Measurements from ENCODE around the gene TCERG1L.

The TCERG1L gene

DNA sequence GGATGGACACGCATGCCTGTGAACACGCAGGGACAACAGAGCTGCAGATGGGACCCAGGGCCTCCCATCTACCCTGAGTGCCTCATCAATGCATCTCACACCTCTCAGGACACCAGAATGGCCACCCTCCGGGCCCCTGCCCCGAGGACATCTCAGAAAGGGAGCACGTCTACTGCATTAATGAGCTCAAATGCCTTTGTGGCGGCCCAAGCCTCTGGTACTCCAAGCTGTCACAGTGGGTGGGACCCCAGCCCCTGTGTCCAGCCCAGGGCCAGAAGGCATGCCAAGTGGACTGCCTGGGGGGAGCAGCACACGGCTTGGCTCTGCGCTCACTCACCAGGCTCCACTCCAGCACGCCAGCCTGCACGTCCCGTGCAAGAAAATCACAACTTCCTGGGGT, 52.0 kb downstream of the TCERG1L start:
- no peak for TF ChIP-seq FOXM1 (IDR thresholded peaks at IDR 0.05; ENCODE audit: borderline replicate concordance, low read depth)
- TF ChIP-seq EGR1 (IDR thresholded peaks at IDR 0.05) = no peak
- TF ChIP-seq, protein P1, sequence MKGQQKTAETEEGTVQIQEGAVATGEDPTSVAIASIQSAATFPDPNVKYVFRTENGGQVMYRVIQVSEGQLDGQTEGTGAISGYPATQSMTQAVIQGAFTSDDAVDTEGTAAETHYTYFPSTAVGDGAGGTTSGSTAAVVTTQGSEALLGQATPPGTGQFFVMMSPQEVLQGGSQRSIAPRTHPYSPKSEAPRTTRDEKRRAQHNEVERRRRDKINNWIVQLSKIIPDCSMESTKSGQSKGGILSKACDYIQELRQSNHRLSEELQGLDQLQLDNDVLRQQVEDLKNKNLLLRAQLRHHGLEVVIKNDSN (IDR thresholded peaks at IDR 0.05) = no peak
- no peak for TF ChIP-seq CEBPB (IDR thresholded peaks at IDR 0.05)

DNA sequence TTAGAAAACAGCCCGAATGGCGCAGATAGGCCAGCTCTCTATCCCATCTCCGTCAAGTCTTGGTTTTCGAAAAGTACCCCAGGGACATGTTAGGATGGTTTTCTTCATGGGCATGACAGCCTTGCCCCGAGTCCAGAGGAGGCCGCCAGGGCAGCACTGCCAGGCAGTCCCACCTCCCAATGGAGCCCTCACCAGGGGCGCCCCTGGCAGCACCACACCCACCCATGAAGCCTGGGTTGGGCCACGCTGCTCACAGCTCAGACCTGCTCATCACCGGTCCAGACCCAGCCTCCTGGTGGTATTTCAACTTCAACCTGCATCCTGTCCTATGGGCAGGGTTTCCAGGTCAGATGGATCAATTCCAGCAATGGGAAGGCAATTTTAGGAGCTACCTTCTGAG, 53.3 kb downstream of the TCERG1L start:
- TF ChIP-seq TEAD4 (IDR thresholded peaks at IDR 0.05) (no peak), EP300 (IDR thresholded peaks at IDR 0.05; ENCODE audit: borderline replicate concordance) (no peak), CEBPB (IDR thresholded peaks at IDR 0.05) (no peak), FOXM1 (IDR thresholded peaks at IDR 0.05; ENCODE audit: borderline replicate concordance, low read depth) (no peak), TAF1 (IDR thresholded peaks at IDR 0.05; ENCODE audit: low read depth) (no peak), RAD21 (IDR thresholded peaks at IDR 0.05; ENCODE audit: low read depth) (no peak), TCF12 (IDR thresholded peaks at IDR 0.05; ENCODE audit: low read depth) (no peak), EGR1 (IDR thresholded peaks at IDR 0.05) (no peak), CREB1 (IDR thresholded peaks at IDR 0.05; ENCODE audit: low read depth) (no peak)
- TF ChIP-seq, protein P2, sequence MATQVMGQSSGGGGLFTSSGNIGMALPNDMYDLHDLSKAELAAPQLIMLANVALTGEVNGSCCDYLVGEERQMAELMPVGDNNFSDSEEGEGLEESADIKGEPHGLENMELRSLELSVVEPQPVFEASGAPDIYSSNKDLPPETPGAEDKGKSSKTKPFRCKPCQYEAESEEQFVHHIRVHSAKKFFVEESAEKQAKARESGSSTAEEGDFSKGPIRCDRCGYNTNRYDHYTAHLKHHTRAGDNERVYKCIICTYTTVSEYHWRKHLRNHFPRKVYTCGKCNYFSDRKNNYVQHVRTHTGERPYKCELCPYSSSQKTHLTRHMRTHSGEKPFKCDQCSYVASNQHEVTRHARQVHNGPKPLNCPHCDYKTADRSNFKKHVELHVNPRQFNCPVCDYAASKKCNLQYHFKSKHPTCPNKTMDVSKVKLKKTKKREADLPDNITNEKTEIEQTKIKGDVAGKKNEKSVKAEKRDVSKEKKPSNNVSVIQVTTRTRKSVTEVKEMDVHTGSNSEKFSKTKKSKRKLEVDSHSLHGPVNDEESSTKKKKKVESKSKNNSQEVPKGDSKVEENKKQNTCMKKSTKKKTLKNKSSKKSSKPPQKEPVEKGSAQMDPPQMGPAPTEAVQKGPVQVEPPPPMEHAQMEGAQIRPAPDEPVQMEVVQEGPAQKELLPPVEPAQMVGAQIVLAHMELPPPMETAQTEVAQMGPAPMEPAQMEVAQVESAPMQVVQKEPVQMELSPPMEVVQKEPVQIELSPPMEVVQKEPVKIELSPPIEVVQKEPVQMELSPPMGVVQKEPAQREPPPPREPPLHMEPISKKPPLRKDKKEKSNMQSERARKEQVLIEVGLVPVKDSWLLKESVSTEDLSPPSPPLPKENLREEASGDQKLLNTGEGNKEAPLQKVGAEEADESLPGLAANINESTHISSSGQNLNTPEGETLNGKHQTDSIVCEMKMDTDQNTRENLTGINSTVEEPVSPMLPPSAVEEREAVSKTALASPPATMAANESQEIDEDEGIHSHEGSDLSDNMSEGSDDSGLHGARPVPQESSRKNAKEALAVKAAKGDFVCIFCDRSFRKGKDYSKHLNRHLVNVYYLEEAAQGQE (IDR thresholded peaks at IDR 0.05; ENCODE audit: low read depth) = no peak

DNA sequence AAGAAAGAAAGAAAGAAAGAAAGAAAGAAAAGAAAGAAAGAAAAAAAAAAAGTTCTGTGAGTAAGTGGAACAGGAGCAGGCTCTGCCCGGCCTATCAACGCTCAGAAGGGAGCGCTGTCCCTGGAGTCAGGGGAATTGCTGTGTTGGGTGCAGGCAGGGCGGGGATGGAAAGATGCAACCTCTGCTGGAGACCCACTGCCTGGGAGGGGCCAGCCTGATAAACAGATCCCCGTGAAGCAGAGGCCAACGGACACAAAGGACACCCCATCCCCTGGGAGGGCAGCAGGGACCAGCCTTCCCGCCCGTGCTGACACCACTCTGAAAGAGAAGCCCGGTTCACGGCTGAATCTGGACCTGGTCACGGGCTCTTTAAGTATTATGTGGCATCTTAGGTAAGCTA, 54.5 kb downstream of the TCERG1L start:
- TF ChIP-seq, protein P2 (IDR thresholded peaks at IDR 0.05; ENCODE audit: low read depth) = no peak
- TF ChIP-seq, protein P3, sequence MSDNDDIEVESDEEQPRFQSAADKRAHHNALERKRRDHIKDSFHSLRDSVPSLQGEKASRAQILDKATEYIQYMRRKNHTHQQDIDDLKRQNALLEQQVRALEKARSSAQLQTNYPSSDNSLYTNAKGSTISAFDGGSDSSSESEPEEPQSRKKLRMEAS (IDR thresholded peaks at IDR 0.05) = no peak
- TF ChIP-seq NFIC (IDR thresholded peaks at IDR 0.05) = no peak
- TF ChIP-seq EP300 (IDR thresholded peaks at IDR 0.05; ENCODE audit: borderline replicate concordance) = no peak
- TF ChIP-seq, protein P1 (IDR thresholded peaks at IDR 0.05) = no peak
- no peak for TF ChIP-seq EGR1 (IDR thresholded peaks at IDR 0.05)
- TF ChIP-seq CEBPB (IDR thresholded peaks at IDR 0.05) = no peak
- no peak for TF ChIP-seq YY1 (IDR thresholded peaks at IDR 0.05; ENCODE audit: low read depth)
- no peak for TF ChIP-seq TCF12 (IDR thresholded peaks at IDR 0.05; ENCODE audit: low read depth)
- TF ChIP-seq TEAD4 (IDR thresholded peaks at IDR 0.05) = no peak
- no peak for TF ChIP-seq RAD21 (IDR thresholded peaks at IDR 0.05; ENCODE audit: low read depth)
- no peak for TF ChIP-seq CREB1 (IDR thresholded peaks at IDR 0.05; ENCODE audit: low read depth)

DNA sequence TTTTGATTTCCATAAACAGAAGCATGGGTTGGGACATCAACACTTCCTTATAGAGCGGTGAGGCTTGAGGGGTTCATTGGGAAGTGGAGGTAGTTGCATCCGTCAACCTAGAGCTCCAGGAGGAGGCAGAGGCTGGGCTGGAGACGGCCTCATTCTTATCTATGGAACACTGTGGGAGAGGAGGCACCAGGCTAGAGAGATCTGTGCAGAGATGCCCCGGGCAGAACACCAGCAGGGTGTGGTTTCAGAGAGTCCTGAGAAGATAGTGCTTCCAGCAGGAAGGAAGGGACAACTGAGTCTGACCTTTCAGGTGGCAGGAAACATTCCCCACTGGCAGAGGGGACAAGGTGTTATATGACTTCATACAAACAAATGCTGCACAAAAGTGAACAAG, 56.7 kb downstream of the TCERG1L start:
- TF ChIP-seq NFIC (IDR thresholded peaks at IDR 0.05) (no peak), EGR1 (IDR thresholded peaks at IDR 0.05) (no peak), YY1 (IDR thresholded peaks at IDR 0.05; ENCODE audit: low read depth) (no peak), FOXM1 (IDR thresholded peaks at IDR 0.05; ENCODE audit: borderline replicate concordance, low read depth) (no peak), CEBPB (IDR thresholded peaks at IDR 0.05) (no peak), TCF12 (IDR thresholded peaks at IDR 0.05; ENCODE audit: low read depth) (no peak), RAD21 (IDR thresholded peaks at IDR 0.05; ENCODE audit: low read depth) (no peak)
- TF ChIP-seq, protein P3 (IDR thresholded peaks at IDR 0.05) = no peak
- TF ChIP-seq, protein P2 (IDR thresholded peaks at IDR 0.05; ENCODE audit: low read depth) = no peak
- TF ChIP-seq, protein P1 (IDR thresholded peaks at IDR 0.05) = no peak
